Daoy (cell line): ENCODE results near the gene DNAH12. TPM values are rescaled to one million over a fixed set of nuclear protein-coding genes. Genes with fewer than 3 reads are reported as not detected.
"Not testable (repeated sequence)": the region's sequence is repeated elsewhere in the genome, so short reads cannot be mapped to it uniquely, and the experiment has no call there.

Source experiments
- DNase-seq: peaks from one replicate; pipeline ENCODE4 v3.0.0-alpha.2; 2015; ENCODE audit warnings: low read depth
- total RNA-seq: library from RNA; depleted of rRNA; stranded (reverse); fragments of >200 nt; shearing (Covaris generic); gene quantifications from 2 replicates; pipeline ENCODE4 v1.2.3, GENCODE V29; 2014

The DNAH12 gene
- total RNA-seq, 1 experiment from 2014 or later: 0.06 TPM

GRCh38 chr3:57421336-57421735 is 122.8 kb downstream of the DNAH12 start:
- no peak for DNase-seq

DNA sequence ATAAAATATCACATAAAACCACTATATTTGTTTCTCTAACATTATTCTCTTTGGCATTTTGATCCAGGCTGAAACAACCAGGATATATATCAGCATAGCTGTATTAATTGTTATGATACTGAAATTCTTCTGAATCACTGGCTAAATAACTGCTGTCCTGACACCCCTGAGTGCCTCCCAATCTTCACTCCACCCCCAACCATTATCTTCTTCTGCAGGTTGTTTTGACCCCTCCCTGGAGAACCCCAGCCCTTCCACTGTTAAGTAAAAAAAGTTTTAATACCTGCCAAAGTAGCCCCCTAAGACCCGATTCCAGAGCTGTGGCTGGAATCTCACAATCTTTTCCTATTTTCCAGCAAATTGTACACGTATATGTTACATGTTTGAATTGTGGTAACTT is 124.1 kb downstream of the DNAH12 start:
- DNase-seq: no peak

DNA sequence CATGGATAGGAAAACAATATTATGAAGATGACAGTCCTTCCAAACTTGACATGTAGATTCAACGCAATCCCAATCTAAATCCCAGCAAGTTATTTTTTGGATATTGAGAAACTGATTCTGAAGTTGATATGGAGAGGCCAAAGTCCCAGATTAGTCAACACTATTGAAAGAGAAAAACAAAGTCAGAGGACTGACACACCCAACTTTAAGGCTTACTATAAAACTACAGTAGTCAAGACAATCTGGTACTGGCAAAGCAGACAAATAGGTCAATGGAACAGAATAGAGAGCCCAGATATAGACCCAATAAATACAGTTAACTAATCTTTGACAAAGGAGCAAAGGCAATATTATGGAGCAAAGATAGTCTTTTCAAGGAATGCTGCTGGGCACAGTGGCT is 132.4 kb downstream of the DNAH12 start:
- no peak for DNase-seq

DNA sequence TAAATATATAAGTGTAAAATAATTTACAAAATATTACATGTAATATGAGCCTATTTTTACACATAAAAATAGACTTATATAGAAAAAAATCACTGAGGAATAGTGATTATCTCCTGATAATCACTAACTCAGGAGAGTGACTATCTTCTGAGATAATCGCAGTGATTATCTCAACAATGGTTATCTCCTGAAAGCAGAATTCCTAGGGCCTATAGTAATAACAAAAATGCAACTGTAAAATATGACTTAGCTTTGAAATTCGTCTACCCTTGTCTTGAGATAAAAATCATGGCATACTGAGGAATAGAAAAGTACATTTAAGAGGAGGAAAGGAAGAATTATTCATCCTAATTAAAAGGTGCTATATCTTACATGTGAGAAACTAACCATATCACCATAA is 134.7 kb downstream of the DNAH12 start:
- no peak for DNase-seq

GRCh38 chr3:57402675-57403074 is 141.5 kb downstream of the DNAH12 start:
- DNase-seq: no peak

DNA sequence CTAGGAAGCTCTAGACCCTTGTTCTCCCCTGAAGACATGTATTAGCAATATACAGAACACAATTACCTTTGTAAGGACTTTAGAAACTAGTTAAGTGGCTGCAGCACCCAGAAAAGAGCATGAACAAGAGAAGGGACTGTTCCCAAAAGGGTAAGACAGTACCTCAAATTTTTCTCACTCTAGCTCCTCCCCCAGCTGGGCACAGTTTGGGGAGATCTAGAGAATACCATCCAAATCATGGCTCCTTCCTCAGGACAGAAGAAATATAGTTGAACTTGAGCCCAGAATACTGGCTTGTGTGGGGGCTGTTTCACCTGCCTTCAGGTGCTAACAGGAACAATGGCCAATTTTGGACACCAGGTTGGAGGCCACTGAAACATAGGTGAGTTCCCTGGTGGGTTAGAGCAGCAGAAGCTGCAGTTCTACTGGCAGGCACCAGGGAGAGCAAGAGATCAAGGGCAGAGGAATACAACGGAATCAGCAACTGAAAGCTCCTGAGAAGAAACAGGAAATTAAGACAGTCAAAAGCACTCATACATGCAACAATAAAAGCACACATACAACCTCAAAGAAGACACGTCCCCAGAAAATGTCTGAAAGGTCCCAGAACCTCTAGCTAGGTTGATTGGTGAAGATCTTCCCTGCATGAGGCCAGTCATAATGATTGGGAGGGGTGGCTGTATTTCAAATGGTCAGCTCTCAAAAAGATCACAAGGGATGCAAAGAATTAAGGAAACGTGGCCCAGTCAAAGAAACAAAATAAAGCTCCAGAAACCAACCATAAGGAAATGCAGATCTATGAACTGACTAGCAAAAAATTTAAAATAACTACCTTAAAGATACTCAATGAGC is 146.7 kb downstream of the DNAH12 start:
- peak; percentile 54 for DNase-seq

DNA sequence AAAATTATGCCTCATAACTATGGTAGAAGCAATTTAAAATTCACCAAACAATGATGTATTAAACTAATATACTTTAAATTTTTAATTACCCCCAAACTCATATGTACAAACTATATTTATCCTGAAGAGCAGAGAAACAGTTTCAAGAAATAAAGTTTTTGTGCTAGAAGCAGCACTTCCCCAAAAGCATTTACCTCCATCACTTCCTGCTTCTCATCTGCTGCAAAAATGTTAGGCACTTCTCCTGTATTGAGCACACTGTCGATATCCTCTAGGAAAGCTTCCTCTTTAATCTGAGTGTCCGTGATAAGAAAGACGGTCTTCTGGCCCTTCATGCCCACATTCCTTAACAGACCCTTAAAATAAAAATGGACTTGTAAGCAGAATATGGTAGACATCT is 150.2 kb downstream of the DNAH12 start:
- DNase-seq: no peak

DNA sequence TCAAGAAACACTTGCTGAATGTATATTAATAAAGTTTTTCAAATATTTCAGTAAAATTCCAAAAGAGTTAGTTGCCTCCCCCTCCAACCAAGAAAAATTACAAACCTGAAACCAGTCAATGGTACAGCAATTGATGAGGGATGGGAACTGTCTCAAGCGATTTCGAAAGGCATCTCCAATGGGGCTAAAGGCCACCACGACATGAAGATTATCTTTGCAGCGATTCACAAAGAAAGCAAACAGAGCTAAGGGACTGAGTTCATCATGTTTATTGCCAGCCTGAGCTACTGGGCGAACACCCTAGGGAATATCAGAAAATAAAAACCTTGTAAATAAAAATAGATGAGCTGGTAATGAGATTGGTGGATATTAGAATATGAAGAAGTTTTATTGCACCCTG is 152.4 kb downstream of the DNAH12 start:
- DNase-seq: no peak

DNA sequence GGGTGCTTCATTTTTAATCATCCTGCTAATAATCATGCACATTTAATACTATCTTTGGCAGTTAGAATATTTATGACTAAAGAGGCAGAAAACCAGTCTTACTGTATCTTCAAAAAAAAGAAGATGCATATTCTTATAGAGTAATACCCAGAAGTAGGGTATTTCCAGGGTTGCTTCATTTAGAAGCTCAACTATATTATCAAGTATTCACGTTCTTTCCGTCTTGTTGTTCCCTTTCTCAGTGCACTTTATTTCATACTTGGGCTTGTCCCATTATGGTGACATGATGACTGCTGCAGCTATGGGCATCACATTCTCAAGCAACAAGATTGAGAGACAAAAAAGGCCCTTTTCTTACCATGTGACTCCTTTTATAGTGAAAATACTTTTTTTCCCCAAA is 154.9 kb downstream of the DNAH12 start:
- no peak for DNase-seq

- no peak for DNase-seq
These were observed 157.8 kb downstream of the DNAH12 start for GRCh38 chr3:57386307-57386706.

- DNase-seq: no peak
These were observed 158.6 kb downstream of the DNAH12 start for GRCh38 chr3:57385498-57385897.

GRCh38 chr3:57383838-57384237 is 160.3 kb downstream of the DNAH12 start:
- no peak for DNase-seq

DNA sequence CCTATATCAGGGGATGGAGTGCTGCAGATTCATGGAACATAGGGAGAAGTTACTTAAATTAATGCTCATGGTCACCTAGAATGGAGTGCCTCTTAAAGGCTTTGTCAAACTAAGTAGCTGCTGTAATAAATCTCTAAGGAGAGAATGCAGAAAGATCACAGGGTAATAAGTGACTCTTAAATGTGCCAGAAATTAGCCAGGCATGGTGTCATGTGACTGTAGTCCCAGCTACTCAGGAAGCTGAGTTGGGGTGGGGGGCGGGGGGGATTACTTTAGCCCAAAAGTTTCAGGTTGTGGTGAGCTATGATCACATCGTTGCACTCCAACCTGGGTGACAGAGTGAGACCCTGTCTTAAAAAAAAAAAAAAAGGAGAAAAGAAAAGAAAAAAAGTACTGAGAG is 160.7 kb downstream of the DNAH12 start:
- DNase-seq: no peak

GRCh38 chr3:57382933-57383332 is 161.2 kb downstream of the DNAH12 start:
- DNase-seq: no peak

GRCh38 chr3:57370341-57370740 is 173.8 kb downstream of the DNAH12 start:
- no peak for DNase-seq

DNA sequence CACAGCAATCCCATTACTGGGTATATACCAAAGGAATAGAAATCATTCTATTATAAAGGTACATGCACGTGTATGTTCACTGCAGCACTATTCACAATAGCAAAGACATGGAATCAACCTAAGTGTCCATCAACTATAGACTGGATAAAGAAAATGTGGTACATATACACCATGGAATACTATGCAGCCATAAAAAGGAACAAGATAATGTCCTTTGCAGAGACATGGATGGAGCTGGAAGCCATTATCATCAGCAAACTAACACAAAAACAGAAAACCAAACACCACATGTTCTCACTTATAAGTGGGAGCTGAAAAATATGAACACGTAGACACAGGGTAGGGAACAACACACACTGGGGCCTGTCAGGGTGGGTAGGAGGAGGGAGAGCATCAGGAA is 179.1 kb downstream of the DNAH12 start:
- DNase-seq: not testable (repeated sequence)

DNA sequence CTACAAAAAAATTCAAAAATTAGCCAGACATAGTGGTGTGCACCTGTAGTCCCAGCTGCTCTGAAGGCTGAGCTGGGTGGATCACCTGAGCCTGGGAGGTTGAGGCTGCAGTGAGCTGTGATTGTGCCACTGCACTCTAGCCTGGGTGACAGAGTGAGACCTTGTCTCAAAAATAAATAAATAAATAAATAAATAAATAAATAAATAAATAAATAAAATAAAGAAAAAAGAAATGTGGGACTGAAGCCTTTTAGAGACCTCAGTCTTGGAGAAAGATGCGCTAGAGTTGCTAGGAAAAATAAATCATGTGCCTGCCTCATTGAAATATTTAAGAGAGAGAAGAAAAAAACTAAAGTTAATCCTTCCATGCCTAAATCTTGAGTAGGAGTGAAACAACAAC is 187.9 kb downstream of the DNAH12 start:
- not testable (repeated sequence) for DNase-seq

GRCh38 chr3:57354768-57355167 is 189.4 kb downstream of the DNAH12 start:
- DNase-seq: no peak

GRCh38 chr3:57350271-57350670 is 193.9 kb downstream of the DNAH12 start:
- no peak for DNase-seq

- DNase-seq: not testable (repeated sequence)
These were observed 205.0 kb downstream of the DNAH12 start for GRCh38 chr3:57339071-57339642.

DNA sequence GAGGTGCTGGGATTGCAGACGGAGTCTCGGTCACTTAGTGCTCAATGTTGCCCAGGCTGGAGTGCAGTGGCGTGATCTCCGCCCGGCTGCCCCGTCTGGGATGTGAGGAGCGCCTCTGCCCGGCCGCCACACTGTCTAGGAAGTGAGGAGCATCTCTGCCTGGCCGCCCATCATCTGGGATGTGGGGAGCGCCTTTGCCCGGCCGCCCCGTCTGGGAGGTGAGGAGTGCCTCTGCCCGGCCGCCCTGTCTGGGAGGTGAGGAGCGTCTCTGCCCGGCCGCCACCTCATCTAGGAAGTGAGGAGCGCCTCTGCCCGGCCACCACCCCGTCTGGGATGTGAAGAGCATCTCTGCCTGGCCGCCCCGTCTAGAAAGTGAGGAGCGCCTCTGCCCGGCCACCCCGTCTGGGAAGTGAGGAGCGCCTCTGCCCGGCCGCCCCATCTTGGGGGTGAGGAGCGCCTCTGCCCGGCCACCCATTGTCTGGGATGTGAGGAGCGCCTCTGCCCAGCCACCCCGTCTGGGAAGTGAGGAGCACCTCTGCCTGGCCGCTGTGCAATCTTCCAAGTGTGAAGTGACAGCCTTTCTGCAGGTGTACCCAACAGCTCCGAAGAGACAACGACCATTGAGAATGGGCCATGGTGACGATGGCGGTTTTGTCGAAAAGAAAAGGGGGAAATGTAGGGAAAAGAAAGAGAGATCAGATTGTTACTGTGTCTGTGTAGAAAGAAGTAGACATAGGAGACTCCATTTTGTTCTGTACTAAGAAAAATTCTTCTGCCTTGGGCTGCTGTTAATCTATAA is 205.7 kb downstream of the DNAH12 start:
- not testable (repeated sequence) for DNase-seq

GRCh38 chr3:57335283-57335938 is 208.7 kb downstream of the DNAH12 start:
- DNase-seq: no peak
